K562 (cell line): Measurements from ENCODE around the gene ZNF565. TPM values are rescaled to one million over a fixed set of nuclear protein-coding genes. Genes with fewer than 3 reads are reported as not detected.

Experiments
- ATAC-seq: fragments of 200-7000 bp; cut with Tn5 transposase; 3 replicates; pipeline ENCODE4 v1.9.1; 2020; ENCODE audit warnings: moderate library complexity
- BruUV-seq: library from RNA; stranded (reverse); fragments of 400-500 nt; replicated peaks from 2 replicates; lab custom pipeline; 2021; lab: Mats Ljungman, UMichigan
- CTCF ChIA-PET: fragments of 300-600 bp; formaldehyde crosslinking; extraction: SDS; loops from one replicate; lab custom pipeline; 2021; ENCODE audit warnings: low intra/inter-chr PET ratio; lab: Yijun Ruan, JAX
- POLR2A ChIA-PET: fragments of 300-600, 350-650 bp; sonication (Branson Sonifier 250); formaldehyde crosslinking; extraction: SDS; loops from one replicate; lab custom pipeline; 2021; ENCODE audit warnings: antibody characterized with exemption, inconsistent platforms; lab: Yijun Ruan, JAX
- DNase-seq, 4 experiments: peaks; one replicate each; pipeline versions ENCODE4 v3.0.0 to v3.0.0-alpha.2; 2011 to 2018; ENCODE audit warnings: low spot score in 3 of 4, mixed read lengths in 3 of 4; ENCODE audit errors: extremely low read depth in 1 of 4
- FAIRE-seq: peaks from 2 replicates; lab custom pipeline; 2011; peaks lifted over from hg19 to GRCh38; lab: Jason Lieb, UNC
- H2AFZ ChIP-seq: 2 replicates; pipeline ENCODE4 v1.6.0; 2011; ENCODE audit warnings: low read depth, low read length, control low read depth, inconsistent platforms
- H3K27ac ChIP-seq: fragments of 200-600 bp; 3 replicates; pipeline ENCODE4 v1.8.0; 2011; ENCODE audit warnings: low read depth, mild to moderate bottlenecking, control low read depth, inconsistent platforms, low read length, moderate library complexity, mixed read lengths; ENCODE audit errors: extremely low read depth
- H3K27me3 ChIP-seq, 2 experiments: fragments of 300-600 bp in 1 of 2; 2 replicates in 1 of 2; 3 replicates in 1 of 2; pipeline versions ENCODE4 v1.6.0 to v1.8.0; 2011; ENCODE audit warnings: inconsistent platforms in 2 of 2, low read length in 2 of 2, mild to moderate bottlenecking in 1 of 2, mixed read lengths in 1 of 2, moderate library complexity in 1 of 2; ENCODE audit not compliant: control insufficient read depth in 2 of 2, insufficient read depth in 2 of 2
- H3K36me3 ChIP-seq: fragments of 300-600 bp; 3 replicates; pipeline ENCODE4 v1.8.0; 2011; ENCODE audit warnings: mild to moderate bottlenecking, low read length, inconsistent platforms; ENCODE audit not compliant: control insufficient read depth, insufficient read depth
- H3K4me1 ChIP-seq, 2 experiments: fragments of 200-600 bp in 1 of 2; replicated peaks in 1 of 2; 2 replicates in 1 of 2; 3 replicates in 1 of 2; pipeline versions ENCODE4 v1.5.1 to v1.8.0; 2011; ENCODE audit warnings: inconsistent platforms in 2 of 2, low read length in 2 of 2, mild to moderate bottlenecking in 1 of 2, mixed read lengths in 1 of 2, moderate library complexity in 1 of 2; ENCODE audit not compliant: control insufficient read depth in 2 of 2, insufficient read depth in 2 of 2
- H3K4me2 ChIP-seq: 2 replicates; pipeline ENCODE4 v1.6.1; 2011; ENCODE audit warnings: low read length, control low read depth, inconsistent platforms, mixed read lengths; ENCODE audit not compliant: insufficient read depth
- H3K4me3 ChIP-seq: fragments of 200-600 bp; sonication (generic), shearing (Covaris generic); 2 replicates; pipeline ENCODE4 v1.5.1; 2016; ENCODE audit warnings: control low read depth, inconsistent platforms
- H3K79me2 ChIP-seq: fragments of 200-600 bp; 3 replicates; pipeline ENCODE4 v1.8.0; 2011; ENCODE audit warnings: low read length, inconsistent platforms; ENCODE audit not compliant: control insufficient read depth, insufficient read depth
- H3K9ac ChIP-seq, 2 experiments: 2 replicates each; pipeline versions ENCODE4 v1.6.0 to v1.6.1; 2011; ENCODE audit warnings: low read depth in 2 of 2, low read length in 2 of 2, control low read depth in 1 of 2, inconsistent platforms in 1 of 2, mild to moderate bottlenecking in 1 of 2, mixed read lengths in 1 of 2; ENCODE audit not compliant: insufficient read depth in 1 of 2
- H3K9me1 ChIP-seq: one replicate; pipeline ENCODE4 v1.6.0; 2011; ENCODE audit warnings: inconsistent platforms, mild to moderate bottlenecking, low read length, moderate library complexity; ENCODE audit not compliant: control insufficient read depth, insufficient read depth
- H3K9me3 ChIP-seq: replicated peaks from 2 replicates; pipeline ENCODE4 v1.5.1; 2011; ENCODE audit warnings: low read depth, low read length, inconsistent platforms; ENCODE audit not compliant: control insufficient read depth, insufficient read depth
- H4K20me1 ChIP-seq: replicated peaks from 2 replicates; pipeline ENCODE4 v1.6.1; 2011; ENCODE audit warnings: low read length, inconsistent platforms, mixed read lengths; ENCODE audit not compliant: control insufficient read depth, insufficient read depth
- GMEB1 ChIP-seq: fragments of 250-450 bp; sonication (Bioruptor Pico); IDR thresholded peaks from 2 replicates; pipeline ENCODE4 v1.4.0; 2020; ENCODE audit warnings: mild to moderate bottlenecking
- HEY1 ChIP-seq: fragments of 250-450 bp; sonication (Bioruptor Pico); IDR thresholded peaks from 2 replicates; pipeline ENCODE4 v1.5.0; 2020; ENCODE audit warnings: mild to moderate bottlenecking, moderate library complexity, borderline replicate concordance
- MYC ChIP-seq, 2 experiments: fragments of 250-450 bp in 1 of 2; sonication (Bioruptor Pico) in 1 of 2; IDR thresholded peaks; 2 replicates each; pipeline versions ENCODE4 v1.5.1 to v1.6.1; 2012 to 2021; ENCODE audit warnings: low read depth in 2 of 2, borderline replicate concordance in 1 of 2, improper control_type of control experiment in 1 of 2, low read length in 1 of 2, mild to moderate bottlenecking in 1 of 2, moderate library complexity in 1 of 2
- POLR2G ChIP-seq: fragments of 200-400 bp; formaldehyde crosslinking; IDR thresholded peaks from 2 replicates; pipeline ENCODE4 v1.6.1; 2017; ENCODE audit warnings: low read depth, mild to moderate bottlenecking, antibody characterized with exemption, low read length, moderate library complexity
- PTRF ChIP-seq: fragments of 450-650 bp; IDR thresholded peaks from 2 replicates; pipeline ENCODE4 v1.6.1; 2016; ENCODE audit warnings: mild to moderate bottlenecking, missing genetic modification characterization, missing compliant biosample characterization
- TFAM ChIP-seq: fragments of 250-450 bp; sonication (Bioruptor Pico); conservative IDR thresholded peaks from 2 replicates; pipeline ENCODE4 v1.5.0; 2021; ENCODE audit warnings: mild to moderate bottlenecking, moderate library complexity
- U2AF1 ChIP-seq: fragments of 200-400 bp; formaldehyde crosslinking; optimal IDR thresholded peaks from 2 replicates; pipeline ENCODE3; 2017; ENCODE audit warnings: mild to moderate bottlenecking, low read depth, low read length, moderate library complexity
- ZKSCAN8 ChIP-seq: fragments of 200-800 bp; sonication (Bioruptor generic); IDR thresholded peaks from 2 replicates; pipeline ENCODE4 v1.6.1; 2016; ENCODE audit warnings: missing genetic modification characterization, missing compliant biosample characterization
- ZNF124 ChIP-seq: sonication (generic); formaldehyde crosslinking; IDR thresholded peaks from 2 replicates; pipeline ENCODE4 v1.8.1; 2022; ENCODE audit warnings: missing genetic modification reagents
- ZNF75A ChIP-seq: fragments of 450-650 bp; formaldehyde crosslinking; IDR thresholded peaks from 2 replicates; pipeline ENCODE4 v1.4.0; 2020; ENCODE audit warnings: mild to moderate bottlenecking
- WGBS: fragments of 100-300 bp; shearing (Covaris generic); methylation state at CpG from one replicate; pipeline ENCODE4 v1.1.6; 2016; ENCODE audit warnings: low coverage, mixed read lengths; ENCODE audit not compliant: insufficient coverage; ENCODE audit errors: missing lambda C conversion rate; 5-methylcytosine and 5-hydroxymethylcytosine counted together
- in situ Hi-C: fragments of 300-500 bp; cut with MboI; formaldehyde crosslinking; loops from 4 replicates; pipeline ENCODE4 v1.15.0; 2018; ENCODE audit warnings: inconsistent platforms, mixed read lengths
- intact Hi-C: fragments of 100-400 bp; cut with micrococcal nuclease; formaldehyde crosslinking; loops from 2 replicates; pipeline ENCODE4 v1.14.2; 2022
- polyA plus RNA-seq, 8 experiments: library from polyadenylated mRNA; depleted of rRNA in 4 of 8; stranded (reverse) in 5 of 8; unstranded in 3 of 8; fragments of >200 nt; fragmentation: Nextera tagmentation in 2 of 8; fragmentation: Illumina TruSeq in 1 of 8; extraction: Ambion mirVana in 2 of 8; extraction: Trizol in 1 of 8; gene quantifications; 2 replicates each; pipeline versions ENCODE4 v1.2.1 to v1.2.3, GENCODE V29; 2011 to 2014; ENCODE audit warnings: inconsistent platforms in 1 of 8, missing spikeins in 1 of 8
- total RNA-seq, 7 experiments: library from RNA; depleted of rRNA in 6 of 7; stranded (reverse); fragments of >200 nt in 6 of 7; fragmentation: Illumina TruSeq in 2 of 7; extraction: Trizol in 2 of 7; gene quantifications; 2 replicates each; pipeline versions ENCODE4 v1.2.1 to v1.2.3, GENCODE V29; 2011 to 2021; ENCODE audit warnings: low replicate concordance in 1 of 7
- TF ChIP-seq, protein P1 (sequence below): sonication (generic); formaldehyde crosslinking; IDR thresholded peaks from 2 replicates; pipeline ENCODE4 v1.8.0; 2022; ENCODE audit warnings: missing genetic modification reagents, mild to moderate bottlenecking, borderline replicate concordance

Gene ZNF565
- total and polyA plus RNA-seq, 9 of the 15 experiments (the other 6 are each of a cell fraction or from before 2014, with no cell fraction given), result 1.3 to 3.2 (median 2.6) TPM

DNA sequence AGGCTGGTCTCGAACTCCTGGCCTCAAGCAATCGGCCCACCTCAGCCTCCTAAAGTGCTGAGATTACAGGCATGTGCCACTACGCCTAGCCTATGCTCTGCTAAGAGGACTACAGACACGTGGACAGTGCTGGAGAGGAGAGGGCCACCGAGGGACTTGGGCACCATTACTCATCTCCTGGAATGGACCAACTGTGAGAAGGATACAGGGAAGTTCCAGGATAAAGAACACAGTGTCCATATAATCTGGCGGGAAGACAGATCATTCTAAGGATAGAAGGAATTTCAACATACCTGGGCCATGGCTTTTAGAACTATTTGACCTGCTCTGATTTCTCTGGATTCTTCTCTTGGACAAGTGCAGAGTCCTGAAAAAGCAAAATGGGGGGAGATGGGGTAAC is 12.8 kb downstream of the ZNF565 start:
- POLR2A ChIA-PET, result interaction anchor here (0.6 kb wide), 1 partner anchor 14 kb away, joined by 3 read pairs; no protein-coding TSS in a partner anchor
- H3K79me2 ChIP-seq, result no peaks in the 10 kb centered on the region
- in situ Hi-C loops (no loop called here), intact Hi-C loops (no loop called here)
- H3K27me3 ChIP-seq, result no peaks in the 10 kb centered on the region
- no peak overlapping the region for H3K4me3 ChIP-seq
- no peak overlapping the region for H2AFZ ChIP-seq
- DNase-seq (no peak), ATAC-seq (no peak), FAIRE-seq (no peak)
- 47% methylated on average over 6 of the region's 6 CpGs for WGBS
- no TSS peak for BruUV-seq
- H4K20me1 ChIP-seq, result no peaks in the 10 kb centered on the region
- no peak overlapping the region for H3K4me2 ChIP-seq
- H3K9ac ChIP-seq, result no peak overlapping the region
- CTCF ChIA-PET, result no interaction called here
- H3K36me3 ChIP-seq, result no peaks in the 10 kb centered on the region
- no peaks in the 10 kb centered on the region for H3K9me3 ChIP-seq
- no peak overlapping the region for H3K27ac ChIP-seq
- no peaks in the 10 kb centered on the region for H3K9me1 ChIP-seq
- TF ChIP-seq ZKSCAN8 (no peak), ZNF75A (CRISPR knock-in tag) (no peak), U2AF1 (no peak), PTRF (tag) (no peak), MYC (IDR thresholded peaks at IDR 0.05; ENCODE audit: low read depth, low read length) (no peak), MYC (CRISPR knock-in tag; IDR thresholded peaks at IDR 0.05; ENCODE audit: borderline replicate concordance, low read depth) (no peak), HEY1 (CRISPR knock-in tag) (no peak), ZNF124 (no peak), GMEB1 (CRISPR knock-in tag) (no peak), TFAM (CRISPR knock-in tag) (no peak), POLR2G (no peak)
- TF ChIP-seq, protein P1, sequence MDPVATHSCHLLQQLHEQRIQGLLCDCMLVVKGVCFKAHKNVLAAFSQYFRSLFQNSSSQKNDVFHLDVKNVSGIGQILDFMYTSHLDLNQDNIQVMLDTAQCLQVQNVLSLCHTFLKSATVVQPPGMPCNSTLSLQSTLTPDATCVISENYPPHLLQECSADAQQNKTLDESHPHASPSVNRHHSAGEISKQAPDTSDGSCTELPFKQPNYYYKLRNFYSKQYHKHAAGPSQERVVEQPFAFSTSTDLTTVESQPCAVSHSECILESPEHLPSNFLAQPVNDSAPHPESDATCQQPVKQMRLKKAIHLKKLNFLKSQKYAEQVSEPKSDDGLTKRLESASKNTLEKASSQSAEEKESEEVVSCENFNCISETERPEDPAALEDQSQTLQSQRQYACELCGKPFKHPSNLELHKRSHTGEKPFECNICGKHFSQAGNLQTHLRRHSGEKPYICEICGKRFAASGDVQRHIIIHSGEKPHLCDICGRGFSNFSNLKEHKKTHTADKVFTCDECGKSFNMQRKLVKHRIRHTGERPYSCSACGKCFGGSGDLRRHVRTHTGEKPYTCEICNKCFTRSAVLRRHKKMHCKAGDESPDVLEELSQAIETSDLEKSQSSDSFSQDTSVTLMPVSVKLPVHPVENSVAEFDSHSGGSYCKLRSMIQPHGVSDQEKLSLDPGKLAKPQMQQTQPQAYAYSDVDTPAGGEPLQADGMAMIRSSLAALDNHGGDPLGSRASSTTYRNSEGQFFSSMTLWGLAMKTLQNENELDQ (CRISPR knock-in tag), result no peak
- TF ChIP-seq, all 486 proteins: peak for 0
- no peaks in the 10 kb centered on the region for H3K4me1 ChIP-seq
